Measurements from ENCODE around the gene SERPINA5.

DNA sequence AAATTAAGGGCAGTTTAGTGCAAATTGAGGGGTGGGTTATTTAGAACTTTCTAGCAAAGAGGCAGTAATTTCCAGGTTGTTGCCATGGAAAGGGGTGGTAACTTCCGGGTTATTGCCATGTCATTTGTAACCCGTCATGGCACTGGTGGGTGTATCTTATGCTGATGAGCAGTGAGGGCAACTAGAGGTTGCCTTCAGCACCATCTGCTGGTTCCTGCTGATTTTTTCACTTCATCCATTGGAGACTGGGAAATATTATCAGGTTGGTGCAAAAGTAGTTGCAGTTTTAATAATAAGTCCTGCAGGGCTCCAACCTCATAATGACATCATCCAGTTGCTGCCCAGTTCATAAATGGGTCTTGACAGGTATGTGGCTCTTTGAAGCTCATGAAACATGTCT is 44.4 kb upstream of the SERPINA5 start:
- TF ChIP-seq, protein P1, sequence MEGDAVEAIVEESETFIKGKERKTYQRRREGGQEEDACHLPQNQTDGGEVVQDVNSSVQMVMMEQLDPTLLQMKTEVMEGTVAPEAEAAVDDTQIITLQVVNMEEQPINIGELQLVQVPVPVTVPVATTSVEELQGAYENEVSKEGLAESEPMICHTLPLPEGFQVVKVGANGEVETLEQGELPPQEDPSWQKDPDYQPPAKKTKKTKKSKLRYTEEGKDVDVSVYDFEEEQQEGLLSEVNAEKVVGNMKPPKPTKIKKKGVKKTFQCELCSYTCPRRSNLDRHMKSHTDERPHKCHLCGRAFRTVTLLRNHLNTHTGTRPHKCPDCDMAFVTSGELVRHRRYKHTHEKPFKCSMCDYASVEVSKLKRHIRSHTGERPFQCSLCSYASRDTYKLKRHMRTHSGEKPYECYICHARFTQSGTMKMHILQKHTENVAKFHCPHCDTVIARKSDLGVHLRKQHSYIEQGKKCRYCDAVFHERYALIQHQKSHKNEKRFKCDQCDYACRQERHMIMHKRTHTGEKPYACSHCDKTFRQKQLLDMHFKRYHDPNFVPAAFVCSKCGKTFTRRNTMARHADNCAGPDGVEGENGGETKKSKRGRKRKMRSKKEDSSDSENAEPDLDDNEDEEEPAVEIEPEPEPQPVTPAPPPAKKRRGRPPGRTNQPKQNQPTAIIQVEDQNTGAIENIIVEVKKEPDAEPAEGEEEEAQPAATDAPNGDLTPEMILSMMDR (IDR thresholded peaks at IDR 0.05), result no peak
- TF ChIP-seq POLR2A (IDR thresholded peaks at IDR 0.05), result no peak

Measured in testis (tissue), 2 donors.